Astrocyte of the cerebellum (primary cell): Measurements from ENCODE around the gene KLHL17.
A peak's percentile ranks its signal among the peaks of the same experiment; 100 is the strongest.
"Not testable (repeated sequence)": the region's sequence is repeated elsewhere in the genome, so short reads cannot be mapped to it uniquely, and the experiment has no call there.

Experiments used
- DNase-seq: peaks from one replicate; pipeline ENCODE4 v3.0.0-alpha.2; 2011; ENCODE audit warnings: low read depth
- H3K4me3 ChIP-seq: 2 replicates; pipeline ENCODE4 v1.5.1; 2011; ENCODE audit warnings: mild to moderate bottlenecking, low read depth, low read length, moderate library complexity
- CTCF ChIP-seq: IDR thresholded peaks from 2 replicates; pipeline ENCODE4 v1.5.1; 2012; ENCODE audit warnings: low read length, low read depth, moderate library complexity, mild to moderate bottlenecking; ENCODE audit errors: missing control alignments
- in situ Hi-C: cut with HindIII; loops from 2 replicates; pipeline ENCODE4 v1.10.0; 2017; ENCODE audit warnings: low sequenced_read_pairs

KLHL17 gene

GRCh38 chr1:981955-982558, 21.7 kb downstream of the KLHL17 start, which contains the start of gene PERM1:
Gene PERM1, minus strand, starts transcription at chr1:982093. Its CDS starts 1,064 bp downstream, at chr1:981029.
- DNase-seq, result no peak
- no peak for TF ChIP-seq CTCF
- H3K4me3 ChIP-seq, result no peak within 1 kb of the TSS
- in situ Hi-C loops, result no loop called here

GRCh38 chr1:982765-983436, 22.5 kb downstream of the KLHL17 start:
- no peak for DNase-seq
- no peak overlapping the region for H3K4me3 ChIP-seq
- no peak for TF ChIP-seq CTCF
- in situ Hi-C loops, result no loop called here

GRCh38 chr1:983798-984475, 23.6 kb downstream of the KLHL17 start:
- TF ChIP-seq CTCF, result peak; percentile 68
- in situ Hi-C loops, result no loop called here
- no peak overlapping the region for H3K4me3 ChIP-seq
- DNase-seq, result no peak

GRCh38 chr1:984476-984814, 24.1 kb downstream of the KLHL17 start:
- no peak overlapping the region for H3K4me3 ChIP-seq
- no peak for TF ChIP-seq CTCF
- in situ Hi-C loops, result no loop called here
- DNase-seq, result no peak

GRCh38 chr1:985126-985525, 24.7 kb downstream of the KLHL17 start:
- TF ChIP-seq CTCF, result no peak
- DNase-seq, result no peak
- in situ Hi-C loops, result no loop called here
- no peak overlapping the region for H3K4me3 ChIP-seq

- in situ Hi-C loops, DNase-seq, H3K4me3 ChIP-seq: not testable (repeated sequence)
These were observed 27.7 kb downstream of the KLHL17 start for GRCh38 chr1:988061-988460.

GRCh38 chr1:991275-991674, 30.9 kb downstream of the KLHL17 start:
- in situ Hi-C loops, H3K4me3 ChIP-seq, DNase-seq: not testable (repeated sequence)
